Mesenchymal stem cell (in vitro differentiated cells and primary cell): ENCODE results near the gene PINK1.
"Not testable (repeated sequence)": the region's sequence is repeated elsewhere in the genome, so short reads cannot be mapped to it uniquely, and the experiment has no call there.

Source experiments
- DNase-seq: peaks from one replicate; pipeline ENCODE4 v3.0.0-alpha.2; 2013
- H2AFZ ChIP-seq: one replicate; pipeline ENCODE4 v1.6.1; 2013; ENCODE audit warnings: low read depth, mild to moderate bottlenecking, control low read depth, inconsistent platforms, low read length, moderate library complexity
- H2AK5ac ChIP-seq: 2 replicates; pipeline ENCODE4 v1.6.1; 2013; ENCODE audit warnings: low read length, moderate library complexity, mild to moderate bottlenecking, inconsistent platforms; ENCODE audit not compliant: severe bottlenecking
- H2BK120ac ChIP-seq: one replicate; pipeline ENCODE4 v1.6.1; 2013; ENCODE audit warnings: low read depth, mild to moderate bottlenecking, inconsistent platforms, low read length, moderate library complexity
- H2BK12ac ChIP-seq, 2 experiments: one replicate each; pipeline ENCODE4 v1.6.1; 2013; ENCODE audit warnings: inconsistent platforms in 2 of 2, low read length in 2 of 2, mild to moderate bottlenecking in 2 of 2, moderate library complexity in 2 of 2, control low read depth in 1 of 2
- H2BK15ac ChIP-seq: one replicate; pipeline ENCODE4 v1.6.1; 2013; ENCODE audit warnings: mild to moderate bottlenecking, low read depth, inconsistent platforms; ENCODE audit not compliant: poor library complexity, severe bottlenecking
- H2BK5ac ChIP-seq: 2 replicates; pipeline ENCODE4 v1.6.1; 2013; ENCODE audit warnings: low read depth, mild to moderate bottlenecking, low read length, control low read depth, inconsistent platforms; ENCODE audit not compliant: poor library complexity, severe bottlenecking
- H3K14ac ChIP-seq, 2 experiments: one replicate each; pipeline ENCODE4 v1.6.1; 2013; ENCODE audit warnings: inconsistent platforms in 2 of 2, low read length in 2 of 2, control low read depth in 1 of 2, mild to moderate bottlenecking in 1 of 2, moderate library complexity in 1 of 2
- H3K18ac ChIP-seq, 2 experiments: one replicate each; pipeline ENCODE4 v1.6.1; 2013; ENCODE audit warnings: inconsistent platforms in 2 of 2, low read length in 2 of 2, control low read depth in 1 of 2, low read depth in 1 of 2, mild to moderate bottlenecking in 1 of 2
- H3K23ac ChIP-seq, 2 experiments: one replicate each; pipeline ENCODE4 v1.6.1; 2013; ENCODE audit warnings: inconsistent platforms in 2 of 2, low read length in 2 of 2, mild to moderate bottlenecking in 2 of 2, moderate library complexity in 2 of 2, control low read depth in 1 of 2
- H3K27ac ChIP-seq: 2 replicates; pipeline ENCODE4 v1.5.1; 2013; ENCODE audit warnings: mild to moderate bottlenecking, moderate library complexity, low read length, control low read depth, inconsistent platforms; ENCODE audit not compliant: poor library complexity, severe bottlenecking
- H3K27me3 ChIP-seq, 2 experiments: 2 replicates each; pipeline versions ENCODE4 v1.6.1 to v1.7.0; 2013; ENCODE audit warnings: low read length in 2 of 2, mild to moderate bottlenecking in 2 of 2, moderate library complexity in 2 of 2, control low read depth in 1 of 2, inconsistent platforms in 1 of 2; ENCODE audit not compliant: control insufficient read depth in 1 of 2, insufficient read depth in 1 of 2
- H3K36me3 ChIP-seq, 2 experiments: 2 replicates each; pipeline versions ENCODE4 v1.6.1 to v1.7.0; 2013; ENCODE audit warnings: low read length in 2 of 2, control low read depth in 1 of 2, inconsistent platforms in 1 of 2, low read depth in 1 of 2, mild to moderate bottlenecking in 1 of 2; ENCODE audit not compliant: insufficient read depth in 2 of 2, control insufficient read depth in 1 of 2
- H3K4ac ChIP-seq, 2 experiments: one replicate each; pipeline ENCODE4 v1.6.1; 2013; ENCODE audit warnings: inconsistent platforms in 2 of 2, low read length in 2 of 2, mild to moderate bottlenecking in 2 of 2, moderate library complexity in 2 of 2, control low read depth in 1 of 2, low read depth in 1 of 2
- H3K4me1 ChIP-seq: 2 replicates; pipeline ENCODE4 v1.6.1; 2013; ENCODE audit warnings: low read depth, low read length, control low read depth; ENCODE audit not compliant: control insufficient read depth, insufficient read depth
- H3K4me2 ChIP-seq: 2 replicates; pipeline ENCODE4 v1.6.1; 2013; ENCODE audit warnings: low read length, mild to moderate bottlenecking, inconsistent platforms; ENCODE audit not compliant: poor library complexity, severe bottlenecking
- H3K4me3 ChIP-seq, 2 experiments: 2 replicates each; pipeline versions ENCODE4 v1.5.1 to v1.7.0; 2013; ENCODE audit warnings: low read length in 2 of 2, mild to moderate bottlenecking in 2 of 2, control low read depth in 1 of 2, low read depth in 1 of 2; ENCODE audit not compliant: insufficient read depth in 1 of 2
- H3K79me1 ChIP-seq: replicated peaks from 2 replicates; pipeline ENCODE4 v1.6.1; 2013; ENCODE audit warnings: mild to moderate bottlenecking, control low read depth, low read length, inconsistent platforms; ENCODE audit not compliant: poor library complexity, severe bottlenecking
- H3K9ac ChIP-seq: 2 replicates; pipeline ENCODE4 v1.7.0; 2013; ENCODE audit warnings: mild to moderate bottlenecking, low read length, moderate library complexity
- H3K9me3 ChIP-seq: 2 replicates; pipeline ENCODE4 v1.7.0; 2013; ENCODE audit warnings: mild to moderate bottlenecking, low read length; ENCODE audit not compliant: control insufficient read depth
- H4K8ac ChIP-seq: one replicate; pipeline ENCODE4 v1.6.1; 2013; ENCODE audit warnings: inconsistent platforms, mild to moderate bottlenecking, low read length, moderate library complexity
- H4K91ac ChIP-seq: one replicate; pipeline ENCODE4 v1.6.1; 2013; ENCODE audit warnings: mild to moderate bottlenecking, low read length, inconsistent platforms
- WGBS: methylation state at CpG from one replicate; pipeline ENCODE4 v1.1.7; 2013; ENCODE audit warnings: mixed read lengths; 5-methylcytosine and 5-hydroxymethylcytosine counted together

PINK1 gene

DNA sequence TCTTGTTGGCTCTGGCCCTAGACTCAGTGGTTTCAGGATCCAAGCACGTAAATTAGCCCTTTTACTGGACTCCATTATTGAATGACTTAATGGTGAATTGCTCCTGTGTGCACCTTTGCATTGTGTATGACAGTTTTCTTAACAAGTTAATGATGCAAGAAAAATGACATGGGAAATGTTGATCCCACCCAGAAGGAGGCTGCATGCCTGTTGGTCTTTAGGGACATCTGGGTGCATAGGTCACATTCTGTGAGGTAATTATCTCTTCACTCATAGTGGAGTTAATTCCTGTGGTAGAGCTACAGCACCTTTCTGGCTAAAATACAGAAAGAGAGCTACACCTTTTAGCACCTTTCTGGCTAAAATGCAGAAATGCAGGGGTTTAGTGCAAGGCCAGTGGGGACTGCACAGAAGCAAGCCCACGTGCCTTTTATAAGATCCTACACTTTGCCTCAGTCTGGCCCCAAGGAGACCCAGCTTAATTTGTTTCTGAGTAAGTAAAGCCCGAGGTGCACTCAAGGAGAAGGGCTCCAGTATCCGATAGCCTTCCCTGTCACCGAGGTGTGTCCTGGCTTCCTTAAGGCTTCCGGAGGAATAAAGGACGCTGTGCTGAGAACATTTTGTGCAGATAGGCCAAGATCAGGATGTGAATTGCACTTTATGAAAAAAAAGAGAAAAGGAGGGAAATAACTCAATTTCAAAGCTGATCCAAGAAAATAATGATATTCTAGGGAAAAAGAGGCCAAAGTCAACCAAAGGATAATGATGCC, 26.3 kb upstream of the PINK1 start:
- not testable (repeated sequence) for H3K23ac ChIP-seq, H2BK15ac ChIP-seq, H3K4me1 ChIP-seq, H3K18ac ChIP-seq, H2BK12ac ChIP-seq, H2BK5ac ChIP-seq, H3K27me3 ChIP-seq, H3K4me2 ChIP-seq, H2AK5ac ChIP-seq, H3K4me3 ChIP-seq, H3K4ac ChIP-seq, H3K14ac ChIP-seq, H2BK120ac ChIP-seq, H3K9ac ChIP-seq, DNase-seq, H4K91ac ChIP-seq, H3K79me1 ChIP-seq, H2AFZ ChIP-seq, H3K9me3 ChIP-seq, H3K27ac ChIP-seq, H3K36me3 ChIP-seq, H4K8ac ChIP-seq
- 100% methylated on average over 6 of the region's 7 CpGs for WGBS

DNA sequence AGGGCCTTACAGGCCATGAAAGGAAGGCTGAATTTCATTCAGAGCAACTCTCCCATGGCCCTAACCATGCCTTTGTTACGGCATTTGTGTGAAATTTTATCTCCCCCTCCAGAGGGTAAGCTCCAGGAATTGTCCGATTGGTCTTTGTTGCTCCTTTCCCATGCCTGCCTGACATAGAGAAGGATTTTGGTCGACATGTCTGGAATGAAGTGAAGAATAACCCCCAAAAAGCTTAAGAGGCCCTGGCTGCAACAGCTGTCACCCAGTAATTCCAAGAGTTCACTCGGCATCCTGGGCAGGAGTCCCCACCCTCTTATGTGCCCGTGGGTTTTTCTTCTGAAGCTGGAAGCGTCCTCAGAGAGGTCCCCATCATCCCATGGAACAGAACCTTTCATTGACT, 23.7 kb upstream of the PINK1 start:
- no peak overlapping the region for H3K14ac ChIP-seq
- WGBS = 100% methylated on average over 5 of the region's 6 CpGs

DNA sequence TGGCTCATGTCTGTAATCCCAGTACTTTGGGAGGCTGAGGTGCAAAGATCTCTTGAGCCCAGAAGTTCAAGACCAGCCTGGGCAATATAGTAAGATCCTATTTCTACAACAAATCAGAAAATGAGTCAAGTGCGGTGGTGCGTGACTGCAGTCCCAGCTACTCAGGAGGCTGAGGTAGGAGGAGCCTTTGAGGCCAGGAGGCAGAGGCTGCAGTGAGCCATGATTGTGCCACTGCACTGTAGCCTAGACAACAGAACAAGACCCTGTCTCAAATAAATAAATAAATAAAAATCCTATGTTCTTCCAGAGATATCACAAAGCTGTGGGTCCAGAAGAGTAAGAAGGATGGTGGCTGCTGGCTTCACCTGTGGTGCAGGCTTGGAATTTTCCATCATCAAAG, 22.3 kb upstream of the PINK1 start:
- no peak overlapping the region for H3K9ac ChIP-seq
- no peak overlapping the region for H3K14ac ChIP-seq
- H3K18ac ChIP-seq = no peak overlapping the region
- H2BK15ac ChIP-seq = no peak overlapping the region
- no peak overlapping the region for H4K8ac ChIP-seq
- H3K4ac ChIP-seq = no peak overlapping the region
- H3K27me3 ChIP-seq = no peaks in the 10 kb centered on the region
- DNase-seq = no peak
- 100% methylated on average over 2 of the region's 2 CpGs for WGBS
- no peak overlapping the region for H3K27ac ChIP-seq
- H3K23ac ChIP-seq = no peak overlapping the region
- no peak overlapping the region for H3K4me3 ChIP-seq
- no peaks in the 10 kb centered on the region for H3K9me3 ChIP-seq
- H2BK12ac ChIP-seq = no peak overlapping the region
- no peak overlapping the region for H2AFZ ChIP-seq
- no peaks in the 10 kb centered on the region for H3K79me1 ChIP-seq
- H2BK120ac ChIP-seq = no peak overlapping the region
- H4K91ac ChIP-seq = no peak overlapping the region
- no peak overlapping the region for H3K4me2 ChIP-seq
- peaks cover 6% of the 10 kb centered on the region for H3K4me1 ChIP-seq
- H2AK5ac ChIP-seq = no peak overlapping the region
- no peaks in the 10 kb centered on the region for H3K36me3 ChIP-seq
- no peak overlapping the region for H2BK5ac ChIP-seq

More for the DNA sequence above, 23.7 kb upstream of the PINK1 start:
- Histone ChIP-seq H2BK5ac (no peak overlapping the region), H3K4me3 (no peak overlapping the region), H3K4me1 (peaks cover 7% of the 10 kb centered on the region), H3K9me3 (no peaks in the 10 kb centered on the region), H3K79me1 (no peaks in the 10 kb centered on the region), H3K27ac (no peak overlapping the region), H4K8ac (no peak overlapping the region), H3K36me3 (no peaks in the 10 kb centered on the region), H2AK5ac (no peak overlapping the region), H2BK12ac (no peak overlapping the region), H3K4me2 (no peak overlapping the region), H4K91ac (no peak overlapping the region), H3K9ac (no peak overlapping the region), H3K4ac (no peak overlapping the region), H2BK120ac (no peak overlapping the region), H3K23ac (no peak overlapping the region), H2BK15ac (no peak overlapping the region), H2AFZ (no peak overlapping the region), H3K27me3 (no peaks in the 10 kb centered on the region), H3K18ac (no peak overlapping the region)
- no peak for DNase-seq

DNA sequence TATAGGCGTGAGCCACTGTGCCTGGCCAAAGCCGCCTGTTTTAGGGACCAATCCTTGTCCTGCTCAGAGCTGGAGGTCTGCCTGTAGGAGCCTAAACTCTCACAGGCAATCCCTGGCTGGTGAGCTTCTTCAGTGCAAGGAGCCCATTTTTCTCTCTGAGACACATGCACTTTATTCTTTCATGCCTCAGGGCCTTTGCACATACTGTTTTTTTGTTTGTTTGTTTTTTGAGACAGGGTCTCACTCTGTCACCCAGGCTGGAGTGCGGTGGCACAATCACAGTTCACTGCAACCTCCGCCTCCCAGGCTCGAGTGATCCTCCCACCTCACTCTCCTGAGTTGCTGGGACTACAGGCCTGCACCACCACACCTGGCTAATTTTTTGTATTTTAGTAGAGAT, 21.6 kb upstream of the PINK1 start:
- DNase-seq = no peak
- Histone ChIP-seq H3K18ac (no peak overlapping the region), H3K79me1 (no peaks in the 10 kb centered on the region), H3K9me3 (no peaks in the 10 kb centered on the region), H4K8ac (no peak overlapping the region), H3K23ac (no peak overlapping the region), H3K4ac (no peak overlapping the region), H2BK12ac (no peak overlapping the region), H2BK120ac (no peak overlapping the region), H3K14ac (no peak overlapping the region), H3K4me2 (no peak overlapping the region), H2AFZ (no peak overlapping the region), H3K27me3 (no peaks in the 10 kb centered on the region), H3K27ac (no peak overlapping the region), H2BK5ac (no peak overlapping the region), H3K4me3 (no peak overlapping the region), H4K91ac (no peak overlapping the region), H3K9ac (no peak overlapping the region), H2AK5ac (no peak overlapping the region), H3K36me3 (no peaks in the 10 kb centered on the region), H3K4me1 (peaks cover 8% of the 10 kb centered on the region), H2BK15ac (no peak overlapping the region)
- 90% methylated on average over 5 of the region's 5 CpGs for WGBS
